Measurements from ENCODE around the gene TACR2.

- TF ChIP-seq EZH2phosphoT487 (conservative IDR thresholded peaks at IDR 0.05; ENCODE audit: low read length) (no peak), CTCF (IDR thresholded peaks at IDR 0.05; ENCODE audit: insufficient read depth, low read length, poor library complexity, severe bottlenecking) (no peak)
Measured at GRCh38 chr10:69415951-69416350, 767 bp downstream of the TACR2 start.

All from SU-DHL-6 (cell line).